ENCODE data around the gene OXSM. TPM values are rescaled to one million over a fixed set of nuclear protein-coding genes. Genes with fewer than 3 reads are reported as not detected.

OXSM gene
- total RNA-seq, 4 donors from 2014 or later: 5.1 to 8.2 (median 7.3) TPM

- WGBS: 0% methylated on average over 18 of the region's 72 CpGs
- peaks cover 0 to 4% (median 2%) of the 10 kb centered on the region in 4 donors for H3K36me3 ChIP-seq
- TF ChIP-seq POLR2AphosphoS5 (IDR thresholded peaks at IDR 0.05): peak; percentile 96
- TF ChIP-seq, protein P1, sequence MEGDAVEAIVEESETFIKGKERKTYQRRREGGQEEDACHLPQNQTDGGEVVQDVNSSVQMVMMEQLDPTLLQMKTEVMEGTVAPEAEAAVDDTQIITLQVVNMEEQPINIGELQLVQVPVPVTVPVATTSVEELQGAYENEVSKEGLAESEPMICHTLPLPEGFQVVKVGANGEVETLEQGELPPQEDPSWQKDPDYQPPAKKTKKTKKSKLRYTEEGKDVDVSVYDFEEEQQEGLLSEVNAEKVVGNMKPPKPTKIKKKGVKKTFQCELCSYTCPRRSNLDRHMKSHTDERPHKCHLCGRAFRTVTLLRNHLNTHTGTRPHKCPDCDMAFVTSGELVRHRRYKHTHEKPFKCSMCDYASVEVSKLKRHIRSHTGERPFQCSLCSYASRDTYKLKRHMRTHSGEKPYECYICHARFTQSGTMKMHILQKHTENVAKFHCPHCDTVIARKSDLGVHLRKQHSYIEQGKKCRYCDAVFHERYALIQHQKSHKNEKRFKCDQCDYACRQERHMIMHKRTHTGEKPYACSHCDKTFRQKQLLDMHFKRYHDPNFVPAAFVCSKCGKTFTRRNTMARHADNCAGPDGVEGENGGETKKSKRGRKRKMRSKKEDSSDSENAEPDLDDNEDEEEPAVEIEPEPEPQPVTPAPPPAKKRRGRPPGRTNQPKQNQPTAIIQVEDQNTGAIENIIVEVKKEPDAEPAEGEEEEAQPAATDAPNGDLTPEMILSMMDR (IDR thresholded peaks at IDR 0.05): peak; percentile 17 to 50 (median 21)
- peak; percentile 72 for TF ChIP-seq POLR2A (IDR thresholded peaks at IDR 0.05; ENCODE audit: low read depth)
- no peak for TF ChIP-seq EP300 (IDR thresholded peaks at IDR 0.05)
- H3K4me3 ChIP-seq: peak within 1 kb of the TSS; percentile 92 to 97 (median 92)
- no peaks in the 10 kb centered on the region for H3K27me3 ChIP-seq
- peak; percentile 95 for DNase-seq (ENCODE audit: extremely low spot score)
- intact Hi-C loops (cut with DNase I): loop anchor here (2.0 to 5.0 kb wide), 2 partner anchors 118 to 136 kb away; partner anchors contain the start of gene TOP2B
- H3K9me3 ChIP-seq: no peaks in the 10 kb centered on the region
- H3K4me1 ChIP-seq: peaks cover 16 to 26% (median 22%) of the 10 kb centered on the region in 4 donors
- peak within 1 kb of the TSS; percentile 92 to 95 (median 92) for H3K27ac ChIP-seq (replicated peaks in 1 of 4)
Measured at GRCh38 chr3:25782938-25783660, 6.8 kb upstream of the OXSM start, which contains the start of gene NGLY1. NGLY1 (minus strand) TSS chr3:25783443; CDS start chr3:25783390, 53 bp downstream.

- Histone ChIP-seq H3K27ac (replicated peaks in 1 of 4) (peak overlapping the region; percentile 92 to 95 (median 92)), H3K4me1 (peaks cover 18 to 34% (median 28%) of the 10 kb centered on the region in 4 donors), H3K27me3 (no peaks in the 10 kb centered on the region), H3K9me3 (no peaks in the 10 kb centered on the region), H3K36me3 (no peaks in the 10 kb centered on the region), H3K4me3 (peak overlapping the region; percentile 92 to 97 (median 92))
- TF ChIP-seq POLR2A (IDR thresholded peaks at IDR 0.05; ENCODE audit: low read depth) (no peak), EP300 (IDR thresholded peaks at IDR 0.05) (no peak), POLR2AphosphoS5 (IDR thresholded peaks at IDR 0.05) (no peak)
- TF ChIP-seq, protein P1 (IDR thresholded peaks at IDR 0.05): no peak
- 27% methylated on average over 23 of the region's 34 CpGs for WGBS
- DNase-seq (ENCODE audit: extremely low spot score): no peak
- intact Hi-C loops (cut with DNase I): loop anchor here (2.0 to 5.0 kb wide), 2 partner anchors 119 to 137 kb away; partner anchors contain the start of gene TOP2B
Measured at GRCh38 chr3:25783661-25784512, 6.0 kb upstream of the OXSM start.

GRCh38 chr3:25784971-25785370 lies 4.9 kb upstream of the OXSM start:
- intact Hi-C loops (cut with DNase I): loop anchor here (5.0 kb wide), 1 partner anchor 138 kb away; no protein-coding TSS in a partner anchor
- H3K4me3 ChIP-seq: no peak overlapping the region
- 93% methylated on average over 1 of the region's 1 CpG for WGBS
- no peak overlapping the region for H3K27ac ChIP-seq (replicated peaks in 1 of 4)
- H3K27me3 ChIP-seq: no peaks in the 10 kb centered on the region
- H3K9me3 ChIP-seq: no peaks in the 10 kb centered on the region
- H3K4me1 ChIP-seq: peaks cover 20 to 39% (median 32%) of the 10 kb centered on the region in 4 donors
- no peak for TF ChIP-seq POLR2AphosphoS5 (IDR thresholded peaks at IDR 0.05)
- DNase-seq (ENCODE audit: extremely low spot score): no peak
- H3K36me3 ChIP-seq: no peaks in the 10 kb centered on the region

DNA sequence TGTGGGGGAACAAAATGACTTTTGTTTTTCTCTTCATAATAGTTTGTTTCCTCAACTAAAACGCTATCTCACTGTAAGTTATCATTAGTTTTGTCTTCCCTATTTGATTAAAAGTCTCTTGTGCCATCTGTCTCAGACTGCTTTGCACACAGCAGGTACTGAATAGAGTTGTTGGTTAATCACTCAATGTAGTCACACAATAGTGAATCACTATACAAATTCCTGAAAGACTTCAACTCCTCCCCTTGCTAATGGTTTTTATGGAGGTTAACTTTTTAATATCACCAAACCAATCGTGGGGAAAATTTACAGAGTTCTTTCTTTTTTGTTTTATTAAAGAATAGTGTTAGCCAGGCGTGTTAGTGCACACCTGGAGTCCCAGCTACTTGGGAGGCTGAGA lies 4.1 kb upstream of the OXSM start:
- DNase-seq (ENCODE audit: extremely low spot score): no peak
- Histone ChIP-seq H3K4me3 (no peak overlapping the region), H3K4me1 (peaks cover 24 to 41% (median 38%) of the 10 kb centered on the region in 4 donors), H3K36me3 (no peaks in the 10 kb centered on the region), H3K27ac (replicated peaks in 1 of 4) (no peak overlapping the region), H3K27me3 (no peaks in the 10 kb centered on the region), H3K9me3 (no peaks in the 10 kb centered on the region)
- no peak for TF ChIP-seq EP300 (IDR thresholded peaks at IDR 0.05)
- no peak for TF ChIP-seq POLR2AphosphoS5 (IDR thresholded peaks at IDR 0.05)
- TF ChIP-seq POLR2A (IDR thresholded peaks at IDR 0.05; ENCODE audit: low read depth): no peak
- intact Hi-C loops (cut with DNase I): no loop called here
- WGBS: 87% methylated on average over 3 of the region's 3 CpGs

DNA sequence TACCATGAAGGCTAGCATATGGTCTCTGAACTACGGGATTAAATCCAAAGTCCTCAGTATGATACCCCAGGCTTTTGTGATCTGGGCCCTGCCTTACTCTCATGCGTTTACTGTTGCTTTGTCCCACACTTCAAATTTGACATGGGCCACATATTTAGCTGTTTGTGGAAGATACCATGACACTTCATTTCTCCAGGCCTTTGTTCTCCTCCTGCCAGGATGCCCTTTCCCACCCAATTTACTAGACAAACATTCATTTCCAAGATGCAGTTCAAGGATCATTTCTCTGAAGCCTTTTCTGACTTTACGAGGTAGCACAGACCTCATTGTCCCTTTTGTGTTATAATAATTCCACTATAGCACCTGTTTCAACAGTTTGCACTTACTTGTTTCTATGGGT lies 2.2 kb upstream of the OXSM start:
- intact Hi-C loops (cut with DNase I): no loop called here
- no peaks in the 10 kb centered on the region for H3K27me3 ChIP-seq
- no peaks in the 10 kb centered on the region for H3K36me3 ChIP-seq
- H3K4me1 ChIP-seq: peaks cover 11 to 41% (median 37%) of the 10 kb centered on the region in 4 donors
- 97% methylated on average over 3 of the region's 3 CpGs for WGBS
- TF ChIP-seq POLR2A (IDR thresholded peaks at IDR 0.05; ENCODE audit: low read depth) (no peak), POLR2AphosphoS5 (IDR thresholded peaks at IDR 0.05) (no peak), EP300 (IDR thresholded peaks at IDR 0.05) (no peak)
- TF ChIP-seq, protein P1 (IDR thresholded peaks at IDR 0.05): no peak
- no peak overlapping the region for H3K27ac ChIP-seq (replicated peaks in 1 of 4)
- no peak overlapping the region for H3K4me3 ChIP-seq
- DNase-seq (ENCODE audit: extremely low spot score): no peak
- H3K9me3 ChIP-seq: no peaks in the 10 kb centered on the region

Data from esophagus muscularis mucosa (tissue), 4 donors.